Transverse colon (tissue), 4 donors: ENCODE data around the gene DHRS7. TPM values are rescaled to one million over a fixed set of nuclear protein-coding genes. Genes with fewer than 3 reads are reported as not detected.
A peak's percentile ranks its signal among the peaks of the same experiment; 100 is the strongest.
"Not testable (repeated sequence)": the region's sequence is repeated elsewhere in the genome, so short reads cannot be mapped to it uniquely, and the experiment has no call there.

Experiments used
- DNase-seq: peaks from one replicate; pipeline ENCODE4 v3.0.0-alpha.2; 2019
- H3K27ac ChIP-seq, 4 donors: fragments of 200-600 bp; sonication (generic); 2 replicates each; pipeline ENCODE4 v1.5.1; 2016 to 2018; ENCODE audit warnings: inconsistent platforms in 4 of 4
- H3K27me3 ChIP-seq: fragments of 200-600 bp; sonication (generic); 2 replicates; pipeline ENCODE4 v1.5.1; 2017; ENCODE audit warnings: inconsistent platforms
- H3K36me3 ChIP-seq, 4 donors: fragments of 200-600 bp; sonication (generic); 2 replicates each; pipeline ENCODE4 v1.5.1; 2017 to 2019; ENCODE audit warnings: inconsistent platforms in 4 of 4
- H3K4me1 ChIP-seq, 4 donors: fragments of 200-600 bp; sonication (generic); 2 replicates each; pipeline ENCODE4 v1.5.1; 2017 to 2020; ENCODE audit warnings: inconsistent platforms in 4 of 4
- H3K4me3 ChIP-seq, 4 donors: fragments of 200-600 bp; sonication (generic); 1 replicate in 1 of 4; 2 replicates in 3 of 4; pipeline versions ENCODE4 v1.5.1 to v1.6.1; 2017 to 2019; ENCODE audit warnings: inconsistent platforms in 4 of 4
- H3K9me3 ChIP-seq, 2 donors: fragments of 200-600 bp; sonication (generic); 2 replicates each; pipeline ENCODE4 v1.5.1; 2017 to 2019; ENCODE audit warnings: inconsistent platforms in 2 of 2
- CTCF ChIP-seq, 5 experiments: fragments of 200-600 bp in 3 of 5; fragments of 450-650 bp in 2 of 5; sonication (generic) in 3 of 5; IDR thresholded peaks; 1 replicate in 2 of 5; 2 replicates in 3 of 5; pipeline ENCODE4 v1.5.1; 2016 to 2017; ENCODE audit warnings: antibody characterized with exemption in 5 of 5, inconsistent platforms in 3 of 5, mild to moderate bottlenecking in 2 of 5, moderate library complexity in 1 of 5
- EP300 ChIP-seq: sonication (generic); formaldehyde crosslinking; IDR thresholded peaks from one replicate; pipeline ENCODE4 v1.6.1; 2017; ENCODE audit warnings: antibody characterized with exemption, low read depth
- POLR2A ChIP-seq: fragments of 450-650 bp; IDR thresholded peaks from one replicate; pipeline ENCODE4 v1.6.1; 2016; ENCODE audit warnings: antibody characterized with exemption, mild to moderate bottlenecking, moderate library complexity
- POLR2AphosphoS5 ChIP-seq, 3 donors: sonication (generic); formaldehyde crosslinking; IDR thresholded peaks; one replicate each; pipeline ENCODE4 v1.6.1; 2016; ENCODE audit warnings: antibody characterized with exemption in 3 of 3
- WGBS, 2 donors: methylation state at CpG; one replicate each; pipeline ENCODE4 v1.1.5; 2018; ENCODE audit warnings: low coverage in 1 of 2; 5-methylcytosine and 5-hydroxymethylcytosine counted together
- in situ Hi-C, 4 donors: fragments of 200-750 bp; cut with MboI; loops; one replicate each; pipeline versions ENCODE4 v1.15.0 to v1.15.1; 2017; ENCODE audit warnings: low sequenced_read_pairs in 3 of 4, low pct_ligation_motif_present in 1 of 4, low pct_unique_long_range_greater_than_20kb in 1 of 4
- intact Hi-C: fragments of 100-400 bp; cut with DNase I; formaldehyde crosslinking; loops from one replicate; pipeline ENCODE4 v1.15.1; 2023; ENCODE audit warnings: low total_unique reads
- total RNA-seq, 4 donors: library from RNA; depleted of rRNA; stranded (reverse); fragments of >200 nt; gene quantifications; one replicate each; pipeline ENCODE4 v1.1.0, GENCODE V29; 2016

Gene DHRS7
- total RNA-seq, 4 donors from 2014 or later = 22.4 to 154 (median 82.8) TPM

DNA sequence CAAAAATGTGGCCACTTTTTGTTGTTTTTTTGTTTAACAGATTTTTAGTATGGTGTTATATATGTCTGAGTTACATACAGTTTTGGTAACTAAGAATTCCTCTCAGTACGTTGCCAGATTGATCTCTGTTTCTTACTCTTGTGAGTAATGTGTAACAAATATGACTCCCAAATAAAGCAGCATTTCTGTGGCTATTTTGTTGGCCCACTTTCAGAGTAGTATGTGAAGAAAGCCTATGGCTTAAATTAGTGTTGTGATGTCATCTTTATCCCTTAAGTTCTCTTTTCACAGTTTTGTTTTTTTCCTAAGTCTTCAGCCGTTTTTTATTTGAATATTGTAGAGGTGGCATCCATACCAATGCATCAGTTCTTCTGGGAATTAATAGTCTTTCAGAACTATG, 62.8 kb downstream of the DHRS7 start:
- no peaks in the 10 kb centered on the region for H3K9me3 ChIP-seq
- H3K4me1 ChIP-seq = peaks cover 0 to 10% (median 0%) of the 10 kb centered on the region in 4 donors
- intact Hi-C loops = no loop called here
- H3K27me3 ChIP-seq = no peaks in the 10 kb centered on the region
- no peak for TF ChIP-seq CTCF (IDR thresholded peaks at IDR 0.05)
- TF ChIP-seq POLR2AphosphoS5 (IDR thresholded peaks at IDR 0.05) = no peak
- no peak for TF ChIP-seq EP300
- no peak for TF ChIP-seq POLR2A
- H3K27ac ChIP-seq = no peak overlapping the region
- no peaks in the 10 kb centered on the region for H3K36me3 ChIP-seq
- WGBS, 2 donors = 52 to 57% methylated on average over 2 of the region's 2 CpGs
- DNase-seq = no peak
- in situ Hi-C loops = no loop called here
- no peak overlapping the region for H3K4me3 ChIP-seq

DNA sequence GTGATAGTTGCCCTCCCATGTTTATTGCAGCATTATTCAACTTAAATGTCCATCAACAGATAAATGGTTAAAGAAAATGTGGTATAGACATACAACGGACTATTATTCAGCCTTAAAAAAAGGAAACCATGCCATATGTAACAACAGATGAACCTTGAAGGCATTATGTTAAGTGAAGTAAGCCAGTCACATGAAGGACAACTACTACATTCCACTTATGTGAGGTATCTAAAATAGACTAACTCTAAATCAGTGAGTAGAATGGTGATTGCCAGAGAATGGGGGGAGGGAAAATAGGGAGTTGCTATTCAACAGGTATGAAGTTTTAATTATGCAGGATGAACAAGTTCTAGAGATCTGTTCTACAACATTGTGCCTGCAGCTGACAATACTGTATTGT, 63.4 kb downstream of the DHRS7 start:
- Histone ChIP-seq H3K9me3 (no peaks in the 10 kb centered on the region), H3K27me3 (no peaks in the 10 kb centered on the region), H3K36me3 (no peaks in the 10 kb centered on the region), H3K4me1 (peaks cover 0 to 10% (median 0%) of the 10 kb centered on the region in 4 donors), H3K4me3 (no peak overlapping the region), H3K27ac (no peak overlapping the region)
- DNase-seq = no peak
- intact Hi-C loops = no loop called here
- in situ Hi-C loops = no loop called here
- no peak for TF ChIP-seq CTCF (IDR thresholded peaks at IDR 0.05)
- no peak for TF ChIP-seq POLR2A
- TF ChIP-seq EP300 = no peak
- TF ChIP-seq POLR2AphosphoS5 (IDR thresholded peaks at IDR 0.05) = no peak
- 93% methylated on average over 1 of the region's 1 CpG for WGBS, 2 donors

DNA sequence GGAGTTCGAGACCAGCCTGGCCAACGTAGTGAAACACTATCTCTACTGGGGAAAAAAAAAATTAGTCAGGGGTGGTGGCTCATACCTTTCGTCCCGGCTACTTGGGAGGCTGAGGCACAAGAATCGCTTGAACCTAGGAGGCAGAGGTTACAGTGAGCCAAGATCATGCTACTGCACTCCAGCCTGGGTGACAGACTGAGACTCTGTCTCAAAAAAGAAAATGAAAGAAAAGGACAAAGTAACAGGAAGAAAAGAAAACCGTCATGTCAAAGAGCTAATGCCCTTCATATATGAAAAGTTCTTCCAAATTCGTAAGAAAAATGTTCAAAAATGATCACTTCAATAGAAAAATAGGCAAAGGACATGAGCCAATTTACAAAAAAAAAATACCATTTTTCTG, 65.3 kb downstream of the DHRS7 start:
- H3K27ac ChIP-seq, in situ Hi-C loops, H3K4me3 ChIP-seq, H3K9me3 ChIP-seq, H3K36me3 ChIP-seq, H3K27me3 ChIP-seq, DNase-seq: not testable (repeated sequence)
- WGBS, 2 donors = 93 to 94% methylated on average over 3 to 7 of the region's 7 CpGs
- H3K4me1 ChIP-seq = peaks cover 5 to 22% (median 7%) of the 10 kb centered on the region in 4 donors
- intact Hi-C loops = loop anchor here (10.0 kb wide), 1 partner anchor 65 kb away; the partner anchor contains the start of gene DHRS7

DNA sequence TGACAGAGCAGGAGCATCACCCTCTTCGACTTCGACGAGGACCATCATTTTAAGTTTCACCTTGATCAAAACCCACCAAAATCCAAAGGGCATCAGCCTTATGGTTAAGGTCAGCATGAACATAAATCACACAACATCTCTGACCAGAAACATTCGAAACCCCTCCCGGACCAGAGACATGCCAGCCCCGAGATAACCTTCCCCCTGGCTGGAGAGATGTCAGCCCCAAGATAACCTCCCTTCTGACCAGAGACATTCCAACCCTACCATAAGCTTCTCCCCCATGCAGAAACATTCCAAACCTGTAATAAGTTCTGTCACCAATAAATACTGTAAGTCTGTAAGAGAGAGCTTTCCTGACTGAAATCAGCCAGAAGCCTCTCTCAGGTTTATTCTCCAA, 67.2 kb downstream of the DHRS7 start:
- Histone ChIP-seq H3K27me3 (no peaks in the 10 kb centered on the region), H3K4me1 (peaks cover 16 to 41% (median 21%) of the 10 kb centered on the region in 4 donors)
- intact Hi-C loops = loop anchor here (10.0 kb wide), 1 partner anchor 67 kb away; the partner anchor contains the start of gene DHRS7

DNA sequence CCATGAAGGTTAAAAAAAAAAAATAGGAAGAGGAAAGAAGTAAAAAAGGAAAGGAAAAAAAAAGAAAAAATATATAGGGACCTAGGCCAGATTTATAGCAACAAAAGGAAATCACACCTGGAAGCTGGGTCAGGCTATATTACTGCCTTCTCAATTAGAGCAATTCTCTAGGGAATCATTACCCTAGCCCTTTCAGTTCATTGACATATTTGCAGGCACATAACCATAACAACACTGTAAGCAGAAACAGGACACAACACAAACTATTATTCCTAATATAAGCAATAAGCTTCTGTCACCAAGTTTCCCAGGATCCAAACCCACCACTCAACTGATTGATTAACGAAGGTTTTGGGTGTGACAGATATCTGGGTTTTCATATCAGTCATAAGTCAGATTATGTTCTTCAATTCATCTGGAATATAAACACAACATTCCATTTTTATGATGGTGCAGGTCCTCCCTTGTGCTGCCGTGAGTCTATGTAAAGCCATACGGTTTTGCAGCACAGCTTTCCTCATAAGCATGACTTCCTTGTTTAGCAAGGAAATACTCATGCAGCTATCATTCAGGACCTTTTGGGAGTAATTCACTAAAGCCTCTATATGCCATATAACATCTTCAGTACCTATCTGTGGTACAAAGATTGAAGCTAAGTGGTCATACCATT, 69.3 kb downstream of the DHRS7 start:
- Histone ChIP-seq H3K4me1 (peaks cover 19 to 38% (median 23%) of the 10 kb centered on the region in 4 donors), H3K36me3 (no peaks in the 10 kb centered on the region), H3K27me3 (no peaks in the 10 kb centered on the region), H3K4me3 (no peak overlapping the region), H3K9me3 (no peaks in the 10 kb centered on the region), H3K27ac (peak overlapping the region in 1 of 4 donors; percentile 60)
- DNase-seq = no peak
- in situ Hi-C loops = no loop called here
- intact Hi-C loops = loop anchor here (10.0 kb wide), 1 partner anchor 69 kb away; the partner anchor contains the start of gene DHRS7
- no peak for TF ChIP-seq CTCF (IDR thresholded peaks at IDR 0.05)
- TF ChIP-seq POLR2AphosphoS5 (IDR thresholded peaks at IDR 0.05) = no peak
- TF ChIP-seq POLR2A = no peak
- no peak for TF ChIP-seq EP300
- WGBS, 2 donors = 39 to 80% methylated on average over 1 to 3 of the region's 3 CpGs

More for the DNA sequence above, 67.2 kb downstream of the DHRS7 start:
- H3K4me3 ChIP-seq = no peak overlapping the region
- H3K9me3 ChIP-seq = no peaks in the 10 kb centered on the region
- TF ChIP-seq EP300 = no peak
- DNase-seq = no peak
- H3K27ac ChIP-seq = no peak overlapping the region
- in situ Hi-C loops = no loop called here
- H3K36me3 ChIP-seq = no peaks in the 10 kb centered on the region
- 96% methylated on average over 6 of the region's 6 CpGs; no CpG with 5 or more reads in 1 of the 2 donors for WGBS, 2 donors
